Stomach (tissue), 9 donors: ENCODE results near the gene NCAPG2. TPM values are rescaled to one million over a fixed set of nuclear protein-coding genes. Genes with fewer than 3 reads are reported as not detected.

Source experiments
- DNase-seq, 2 donors: peaks; one replicate each; pipeline versions ENCODE4 v3.0.0 to v3.0.0-alpha.2; 2013 to 2019
- H3K27ac ChIP-seq, 5 donors: fragments of 200-600 bp in 4 of 5; sonication (generic) in 4 of 5; one replicate each; pipeline ENCODE4 v1.5.1; 2013 to 2019; ENCODE audit warnings: mild to moderate bottlenecking in 1 of 5, moderate library complexity in 1 of 5
- H3K27me3 ChIP-seq, 3 donors: fragments of 200-600 bp; sonication (generic); one replicate each; pipeline ENCODE4 v1.5.1; 2017 to 2019; ENCODE audit warnings: mixed run types in 1 of 3
- H3K36me3 ChIP-seq, 4 donors: fragments of 200-600 bp; sonication (generic); 1 replicate in 3 of 4; 2 replicates in 1 of 4; pipeline ENCODE4 v1.5.1; 2016 to 2019
- H3K4me1 ChIP-seq, 4 donors: fragments of 200-600 bp; sonication (generic); one replicate each; pipeline ENCODE4 v1.5.1; 2016 to 2019
- H3K4me3 ChIP-seq, 4 donors: fragments of 200-600 bp; sonication (generic) in 3 of 4; one replicate each; pipeline ENCODE4 v1.5.1; 2016 to 2019; ENCODE audit warnings: mild to moderate bottlenecking in 1 of 4
- H3K9me3 ChIP-seq, 4 donors: fragments of 200-600 bp; sonication (generic); one replicate each; pipeline ENCODE4 v1.5.1; 2016 to 2019
- CTCF ChIP-seq, 7 experiments: fragments of 450-650 bp in 4 of 7; fragments of 200-600 bp in 3 of 7; sonication (generic) in 3 of 7; IDR thresholded peaks; one replicate each; pipeline ENCODE4 v1.5.1; 2016 to 2019; ENCODE audit warnings: antibody characterized with exemption in 7 of 7, control low read depth in 2 of 7, mild to moderate bottlenecking in 1 of 7
- EP300 ChIP-seq: sonication (generic); formaldehyde crosslinking; IDR thresholded peaks from one replicate; pipeline ENCODE4 v1.6.1; 2017; ENCODE audit warnings: antibody characterized with exemption
- POLR2A ChIP-seq, 4 donors: fragments of 450-650 bp; IDR thresholded peaks; one replicate each; pipeline ENCODE4 v1.6.1; 2016; ENCODE audit warnings: antibody characterized with exemption in 4 of 4, control low read depth in 2 of 4, mild to moderate bottlenecking in 1 of 4, moderate library complexity in 1 of 4
- POLR2AphosphoS5 ChIP-seq, 3 donors: sonication (generic); formaldehyde crosslinking; IDR thresholded peaks; one replicate each; pipeline ENCODE4 v1.6.1; 2016; ENCODE audit warnings: antibody characterized with exemption in 3 of 3
- WGBS, 5 donors: extraction: QIAGEN DNeasy Blood & Tissue Kit in 3 of 5; methylation state at CpG; one replicate each; pipeline versions ENCODE4 v1.1.5 to v1.1.7; 2013 to 2018; 5-methylcytosine and 5-hydroxymethylcytosine counted together
- intact Hi-C: fragments of 100-400 bp; cut with DNase I; formaldehyde crosslinking; loops from one replicate; pipeline ENCODE4 v1.15.1; 2023; ENCODE audit warnings: low total_unique reads
- polyA plus RNA-seq, 3 donors: library from polyadenylated mRNA; stranded (reverse); fragments of 200-250 nt; gene quantifications; one replicate each; pipeline ENCODE4 v1.2.3, GENCODE V29; 2013
- total RNA-seq, 5 donors: library from RNA; depleted of rRNA; stranded (reverse); fragments of >200 nt; gene quantifications; one replicate each; pipeline versions ENCODE4 v1.1.0 to v1.2.3, GENCODE V29; 2014 to 2016
- donor health status: healthy with polysubstance abuse.
- donor health status: Bipolar disorder and iron deficiency.
- donor health status: healthy.

The NCAPG2 gene
- total and polyA plus RNA-seq, 8 donors: 2.6 to 24.2 (median 8.3) TPM

- H3K36me3 ChIP-seq: no peaks in the 10 kb centered on the region
- H3K4me3 ChIP-seq: no peak overlapping the region
- H3K27me3 ChIP-seq: no peaks in the 10 kb centered on the region
- no peak overlapping the region for H3K27ac ChIP-seq
- WGBS, 5 donors: 87 to 92% (median 91%) methylated on average over 11 to 13 of the region's 13 CpGs
- no peaks in the 10 kb centered on the region for H3K9me3 ChIP-seq
- TF ChIP-seq POLR2AphosphoS5 (IDR thresholded peaks at IDR 0.05): no peak
- no peak for TF ChIP-seq POLR2A (IDR thresholded peaks at IDR 0.05)
- no peak for TF ChIP-seq CTCF (IDR thresholded peaks at IDR 0.05)
- TF ChIP-seq EP300: no peak
- intact Hi-C loops: no loop called here
- DNase-seq: no peak
- H3K4me1 ChIP-seq: no peaks in the 10 kb centered on the region
Measured at GRCh38 chr7:158723266-158723665, 18.7 kb upstream of the NCAPG2 start.

- no peak for DNase-seq
- no peaks in the 10 kb centered on the region for H3K27me3 ChIP-seq
- H3K4me1 ChIP-seq: no peaks in the 10 kb centered on the region
- intact Hi-C loops: no loop called here
- no peaks in the 10 kb centered on the region for H3K9me3 ChIP-seq
- TF ChIP-seq EP300 (no peak), POLR2AphosphoS5 (IDR thresholded peaks at IDR 0.05) (no peak), CTCF (IDR thresholded peaks at IDR 0.05) (no peak), POLR2A (IDR thresholded peaks at IDR 0.05) (no peak)
- no peaks in the 10 kb centered on the region for H3K36me3 ChIP-seq
- WGBS, 5 donors: 87 to 97% (median 95%) methylated on average over 6 of the region's 6 CpGs
- H3K4me3 ChIP-seq: no peak overlapping the region
- H3K27ac ChIP-seq: no peak overlapping the region
Measured at GRCh38 chr7:158722574-158723237, 18.1 kb upstream of the NCAPG2 start.

GRCh38 chr7:158720112-158720511, 15.5 kb upstream of the NCAPG2 start:
- WGBS, 5 donors: 71 to 84% (median 83%) methylated on average over 9 of the region's 9 CpGs
- no peaks in the 10 kb centered on the region for H3K4me1 ChIP-seq
- no peaks in the 10 kb centered on the region for H3K27me3 ChIP-seq
- no peaks in the 10 kb centered on the region for H3K36me3 ChIP-seq
- no peak overlapping the region for H3K27ac ChIP-seq
- no peak for DNase-seq
- TF ChIP-seq POLR2AphosphoS5 (IDR thresholded peaks at IDR 0.05) (no peak), EP300 (no peak), POLR2A (IDR thresholded peaks at IDR 0.05) (no peak), CTCF (IDR thresholded peaks at IDR 0.05) (no peak)
- intact Hi-C loops: no loop called here
- no peaks in the 10 kb centered on the region for H3K9me3 ChIP-seq
- no peak overlapping the region for H3K4me3 ChIP-seq

- no peak for TF ChIP-seq POLR2AphosphoS5 (IDR thresholded peaks at IDR 0.05)
- no peak for TF ChIP-seq CTCF (IDR thresholded peaks at IDR 0.05)
- TF ChIP-seq POLR2A (IDR thresholded peaks at IDR 0.05): no peak
- no peak for TF ChIP-seq EP300
- no peaks in the 10 kb centered on the region for H3K27me3 ChIP-seq
- intact Hi-C loops: no loop called here
- no peaks in the 10 kb centered on the region for H3K36me3 ChIP-seq
- WGBS, 5 donors: 82 to 93% (median 86%) methylated on average over 1 of the region's 1 CpG
- no peak overlapping the region for H3K4me3 ChIP-seq
- no peak for DNase-seq
- no peak overlapping the region for H3K27ac ChIP-seq
- no peaks in the 10 kb centered on the region for H3K4me1 ChIP-seq
- H3K9me3 ChIP-seq: no peaks in the 10 kb centered on the region
Measured at GRCh38 chr7:158716802-158717201, 12.2 kb upstream of the NCAPG2 start.
